Stimulated activated CD4-positive, alpha-beta T cell treated with anti-CD3 and anti-CD28 coated beads, Interleukin-4, amount 100 ng/mL, for 4 hours (primary cell): ENCODE measurements around the gene SLC38A8.

Experiments
- DNase-seq, 2 experiments: peaks; one replicate each; pipeline ENCODE4 v3.0.0-alpha.2; 2020

The SLC38A8 gene

DNA sequence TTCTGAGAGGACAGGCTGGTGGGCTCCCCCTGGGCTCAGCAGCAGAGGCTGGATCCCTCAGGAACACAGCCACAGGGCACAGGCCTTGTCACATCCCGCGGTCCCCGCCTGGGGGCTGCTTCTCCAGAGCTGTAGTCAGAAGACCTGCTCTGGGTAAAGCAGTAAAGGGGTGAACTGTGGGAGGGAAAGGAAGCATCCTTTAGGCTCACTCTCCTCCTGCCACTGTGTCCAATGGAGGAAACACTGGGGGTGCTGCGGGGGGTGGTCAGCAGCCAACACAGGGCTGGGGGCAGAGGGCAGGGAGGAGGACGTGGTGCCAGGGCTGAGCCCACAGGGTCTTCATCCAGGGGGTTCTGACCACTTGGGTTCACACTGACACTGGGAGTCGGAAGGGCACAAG, 5.0 kb upstream of the SLC38A8 start:
- DNase-seq, result no peak

DNA sequence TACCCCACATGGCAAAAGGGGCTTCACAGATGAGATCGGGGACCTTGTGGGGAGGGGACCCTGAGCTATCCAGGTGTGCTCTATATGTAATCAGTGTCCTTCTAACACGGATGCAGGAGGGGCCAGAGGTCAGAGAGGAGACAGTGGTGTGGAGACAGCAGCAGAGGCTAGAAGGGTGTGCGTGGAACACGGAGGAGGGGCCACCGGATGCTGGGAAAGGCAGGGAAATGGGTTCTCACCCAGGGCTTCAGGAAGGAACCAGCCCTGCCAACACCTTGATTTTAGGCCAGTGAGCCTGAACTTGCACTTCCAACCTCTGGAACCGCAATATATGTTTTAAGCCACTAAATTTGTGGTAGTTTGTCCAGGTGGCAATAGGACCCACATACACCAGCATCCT, 4.6 kb upstream of the SLC38A8 start:
- DNase-seq, result no peak

DNA sequence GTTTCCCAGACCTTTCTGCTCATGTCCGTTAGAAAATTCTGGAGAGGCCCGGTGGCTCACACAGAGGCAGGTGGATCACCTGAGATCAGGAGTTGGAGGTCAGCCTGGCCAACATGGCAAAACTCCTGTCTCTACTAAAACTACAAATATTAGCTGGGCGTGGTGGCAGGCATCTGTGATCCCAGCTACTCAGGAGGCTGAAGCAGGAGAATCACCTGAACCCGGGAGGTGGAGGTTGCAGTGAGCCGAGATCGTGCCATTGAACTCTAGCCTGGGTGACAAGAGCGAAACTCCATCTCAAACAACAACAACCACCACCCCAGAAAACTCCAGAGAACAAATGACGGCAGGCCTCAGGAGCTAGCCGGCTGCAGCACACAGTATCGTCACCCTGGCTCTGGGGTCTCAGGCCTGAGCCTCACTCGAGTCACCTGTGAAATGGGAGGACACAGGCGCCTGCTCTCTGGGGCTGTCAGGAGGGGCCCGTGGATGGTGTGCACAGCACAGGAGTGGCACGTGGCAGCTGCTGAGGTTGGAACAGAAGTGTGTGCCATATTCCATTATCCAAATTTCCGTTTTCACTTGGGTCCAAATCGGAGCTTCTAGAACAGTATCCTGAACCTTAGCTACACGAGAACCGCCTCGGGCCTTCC, 3.3 kb upstream of the SLC38A8 start:
- DNase-seq, result no peak

- no peak for DNase-seq
These were observed 2.6 kb upstream of the SLC38A8 start for GRCh38 chr16:84045001-84045817.

- DNase-seq, result no peak
These were observed 1.5 kb upstream of the SLC38A8 start for GRCh38 chr16:84044118-84044488.

GRCh38 chr16:84043486-84044117, 1.0 kb upstream of the SLC38A8 start:
- DNase-seq, result no peak

GRCh38 chr16:84042879-84043485, 387 bp upstream of the SLC38A8 start:
- DNase-seq, result no peak

DNA sequence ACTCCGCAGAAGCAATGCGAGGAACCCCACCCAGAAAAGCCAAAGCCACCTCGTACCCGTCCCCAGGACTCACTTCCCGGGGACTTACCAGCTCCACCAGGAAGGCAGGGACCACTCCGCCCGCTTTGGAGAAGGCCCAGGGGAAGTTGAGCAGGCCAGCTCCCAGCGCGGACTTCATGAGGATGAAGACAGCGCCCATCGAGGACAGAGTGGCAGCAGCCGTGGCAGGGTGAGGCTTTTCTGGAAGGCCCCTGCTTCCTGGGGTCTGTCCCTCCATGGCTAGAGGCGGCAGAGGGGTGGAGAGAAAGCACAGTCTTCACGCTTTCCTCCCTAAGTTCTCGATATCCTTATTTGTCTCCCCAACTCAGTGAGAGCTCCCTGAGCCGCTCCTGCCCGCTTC, 714 bp downstream of the SLC38A8 start:
- DNase-seq, result no peak

DNA sequence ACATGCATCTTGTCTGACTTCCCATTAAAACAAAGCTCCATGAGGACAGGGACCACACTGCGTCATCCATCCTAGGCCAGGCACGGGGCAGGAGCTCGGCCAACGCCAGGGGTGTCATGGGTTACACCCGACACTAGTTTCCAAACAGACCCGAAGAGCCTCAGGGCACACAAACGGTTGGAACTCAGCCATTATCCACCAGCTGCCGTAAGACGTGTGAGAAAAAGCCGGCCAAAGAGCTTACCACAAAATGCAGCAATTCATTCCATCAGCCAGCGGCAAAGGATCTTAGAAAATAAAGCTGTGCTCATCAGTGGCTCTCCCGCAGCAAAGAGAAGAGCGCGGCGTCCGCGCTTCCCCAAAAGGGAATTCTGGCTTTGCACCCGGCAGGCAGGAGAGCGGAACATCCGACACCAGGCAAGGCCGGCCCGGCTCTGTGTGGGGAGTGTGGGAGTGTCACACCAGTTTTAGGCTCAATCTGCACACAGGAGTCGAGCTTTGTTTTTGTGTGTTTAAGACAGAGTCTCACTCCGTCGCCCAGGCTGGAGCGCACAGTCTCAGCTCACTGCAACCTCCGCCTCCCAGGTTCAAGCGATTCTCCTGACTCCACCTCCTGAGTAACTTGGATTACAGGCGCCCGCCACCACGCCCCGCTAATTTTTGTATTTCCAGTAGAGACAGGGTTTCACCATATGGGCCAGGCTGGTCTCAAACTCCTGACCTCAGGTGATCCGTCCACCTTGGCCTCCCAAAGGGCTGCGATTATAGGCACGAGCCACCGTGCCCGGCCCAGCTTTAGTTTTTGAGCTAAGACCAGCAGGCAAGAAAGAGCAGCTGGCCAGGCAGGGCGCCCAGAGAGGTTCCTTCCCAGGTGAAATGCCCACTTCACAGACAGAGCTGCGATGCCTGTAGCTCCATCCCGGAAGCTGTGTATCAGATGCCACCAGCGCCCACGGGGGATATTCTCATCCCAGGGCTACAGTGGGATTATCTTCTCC, 1.5 kb downstream of the SLC38A8 start:
- DNase-seq, result no peak

GRCh38 chr16:84040226-84040822, 2.3 kb downstream of the SLC38A8 start:
- DNase-seq, result no peak

- no peak for DNase-seq
These were observed 2.9 kb downstream of the SLC38A8 start for GRCh38 chr16:84039696-84040095.

DNA sequence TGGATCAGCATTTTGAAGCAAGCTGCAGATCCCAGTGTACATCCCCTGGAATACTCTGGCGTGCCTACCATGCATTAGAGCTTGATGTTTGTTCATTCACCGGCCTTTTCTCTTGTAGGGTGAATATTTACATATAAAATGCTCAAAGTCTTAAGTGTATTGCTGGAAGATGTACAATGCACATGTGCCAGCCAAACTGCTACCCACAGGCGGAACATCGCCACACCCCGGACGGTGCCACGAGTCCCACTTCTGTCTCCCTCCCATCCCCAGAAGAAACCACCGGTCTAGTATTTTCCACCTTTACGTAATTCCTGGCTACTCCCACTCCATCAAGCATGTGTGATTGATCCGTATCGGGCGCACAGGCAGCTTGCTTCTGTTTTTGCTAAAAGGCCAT, 4.1 kb downstream of the SLC38A8 start:
- DNase-seq, result no peak

DNA sequence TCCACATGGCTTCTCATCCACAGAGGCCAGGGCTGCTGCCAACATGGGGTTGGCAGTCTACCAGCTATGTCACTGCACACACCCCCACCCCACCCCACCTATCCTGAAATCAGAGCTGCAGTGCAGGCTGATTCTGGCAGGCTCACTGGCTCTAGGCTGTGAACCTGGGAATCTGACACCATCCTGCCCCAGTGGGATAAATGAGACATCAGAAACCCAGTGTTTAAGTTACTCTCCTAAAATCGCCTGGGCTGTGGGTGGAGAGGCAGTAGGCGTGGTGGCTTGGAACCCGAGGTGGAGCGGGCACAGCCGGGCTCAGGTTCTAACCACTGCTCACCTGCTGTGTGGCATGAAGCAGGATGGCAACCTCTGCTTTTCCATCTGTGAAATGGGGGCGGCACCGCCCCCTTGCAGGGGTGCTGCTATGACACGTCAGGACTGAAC, 5.6 kb downstream of the SLC38A8 start:
- no peak for DNase-seq

GRCh38 chr16:84036131-84036530, 6.5 kb downstream of the SLC38A8 start:
- no peak for DNase-seq

DNA sequence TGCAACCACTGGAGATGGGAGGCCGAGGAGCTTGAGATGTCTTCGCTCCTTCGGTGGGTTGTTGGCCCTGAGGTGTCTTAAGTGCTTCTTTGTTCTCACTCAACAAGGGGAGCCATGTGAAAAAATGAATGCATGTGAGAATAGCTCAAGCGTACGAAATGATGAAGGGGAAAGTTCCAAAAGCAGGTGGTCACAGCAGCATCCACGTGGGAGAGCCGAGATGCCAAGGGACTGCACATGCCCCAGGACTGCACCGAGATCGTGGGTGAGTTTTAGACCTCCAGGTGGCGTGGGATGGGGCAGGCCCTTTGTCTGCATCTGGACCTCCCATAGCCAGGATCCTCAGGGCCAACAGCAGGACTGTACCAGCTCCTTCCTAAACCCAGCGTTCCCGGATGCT, 8.1 kb downstream of the SLC38A8 start:
- DNase-seq, result no peak

- no peak for DNase-seq
These were observed 9.1 kb downstream of the SLC38A8 start for GRCh38 chr16:84033251-84034195.

DNA sequence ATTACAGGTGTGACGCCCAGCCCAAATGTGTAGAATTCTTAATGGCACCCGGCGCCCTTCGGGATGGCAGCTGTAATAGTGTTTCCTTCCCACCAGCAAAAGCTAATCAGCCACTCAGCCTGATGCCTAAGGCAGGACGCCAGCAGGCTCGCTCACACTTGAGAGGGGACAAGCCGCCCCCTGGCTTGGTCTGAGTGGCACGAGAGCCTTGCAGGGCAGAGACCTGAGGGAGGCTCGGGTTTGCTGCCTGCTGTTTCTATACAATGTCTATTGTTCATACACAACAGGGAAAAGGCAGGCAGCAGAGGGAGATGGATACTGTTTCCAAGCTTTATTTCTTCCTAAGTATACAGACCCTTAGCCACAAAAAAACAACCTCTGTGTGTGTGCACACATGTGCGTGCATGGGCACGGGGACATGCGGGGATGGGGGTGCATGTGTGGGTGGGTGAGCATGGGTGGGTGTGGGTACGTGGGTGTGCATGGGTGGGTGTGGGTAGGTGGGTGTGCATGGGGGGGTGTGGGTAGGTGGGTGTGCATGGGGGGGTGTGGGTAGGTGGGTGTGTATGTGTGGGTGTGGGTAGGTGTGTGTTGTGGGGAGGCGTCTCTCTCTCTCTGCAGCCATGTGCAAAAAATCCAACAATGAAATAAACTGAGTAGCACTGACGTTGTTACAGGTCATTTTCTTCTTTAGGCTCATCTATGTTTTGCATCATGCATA, 10.0 kb downstream of the SLC38A8 start:
- no peak for DNase-seq

GRCh38 chr16:84031556-84031955, 11.0 kb downstream of the SLC38A8 start:
- DNase-seq, result no peak

DNA sequence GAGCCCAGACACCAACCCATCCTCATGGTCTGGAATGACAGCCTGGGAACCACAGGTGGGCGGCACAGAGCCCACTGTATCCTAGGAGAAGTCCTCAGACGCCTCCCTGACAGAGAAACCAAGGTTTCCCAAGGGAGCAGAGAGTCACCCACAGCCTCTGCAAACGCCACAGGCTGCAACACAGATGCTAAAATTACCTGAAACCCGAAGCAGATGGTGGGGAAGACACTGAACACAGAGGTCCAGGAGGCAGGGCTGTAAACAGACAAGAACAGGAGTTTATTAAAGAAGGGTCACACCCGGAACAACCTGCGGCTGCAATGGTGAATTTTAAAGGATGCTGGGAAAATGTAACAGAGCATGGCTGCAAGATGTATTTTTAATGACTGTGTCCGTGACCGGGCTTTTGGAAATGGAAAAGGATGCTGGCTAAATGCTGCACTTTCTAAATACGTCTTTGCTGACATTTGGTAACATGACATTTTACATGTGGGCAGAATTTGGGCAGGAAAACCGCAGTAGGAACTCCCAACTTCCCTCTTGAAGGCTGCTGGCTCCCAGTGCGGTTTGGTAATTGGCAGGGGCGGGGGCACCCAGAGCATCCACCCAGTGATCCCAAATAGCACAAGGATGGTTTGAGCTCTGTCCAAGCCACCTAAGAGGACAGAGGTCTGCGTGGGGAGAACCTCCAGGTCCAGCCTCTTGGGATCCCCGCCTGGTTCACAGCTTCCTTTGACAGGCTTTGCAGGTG, 13.1 kb downstream of the SLC38A8 start:
- no peak for DNase-seq
